SK-N-SH treated with all-trans-retinoic acid at 6 μM for 48 hours (cell line): ENCODE results near the gene MAPK8.

ENCODE experiments used
- ARNTL ChIP-seq: fragments of 450-650 bp; formaldehyde crosslinking; IDR thresholded peaks from 2 replicates; pipeline ENCODE4 v1.5.0; 2020; ENCODE audit warnings: low read depth, mild to moderate bottlenecking, moderate library complexity, borderline replicate concordance
- OSR1 ChIP-seq: fragments of 250-450 bp; sonication (Bioruptor Pico); IDR thresholded peaks from 2 replicates; pipeline ENCODE4 v1.8.0; 2022; ENCODE audit warnings: moderate library complexity, mild to moderate bottlenecking, inconsistent platforms
- TOX ChIP-seq: fragments of 250-450 bp; sonication (Bioruptor Pico); IDR thresholded peaks from 2 replicates; pipeline ENCODE4 v1.8.0; 2021; ENCODE audit warnings: mild to moderate bottlenecking, moderate library complexity, borderline replicate concordance
- ZFP3 ChIP-seq: fragments of 250-450 bp; sonication (Bioruptor Pico); IDR thresholded peaks from 2 replicates; pipeline ENCODE4 v1.5.0; 2020; ENCODE audit warnings: mild to moderate bottlenecking, moderate library complexity
- ZFP30 ChIP-seq: fragments of 450-650 bp; formaldehyde crosslinking; IDR thresholded peaks from 2 replicates; pipeline ENCODE4 v1.5.0; 2022; ENCODE audit warnings: mild to moderate bottlenecking, moderate library complexity
- ZNF8 ChIP-seq: fragments of 450-650 bp; formaldehyde crosslinking; IDR thresholded peaks from 2 replicates; pipeline ENCODE4 v1.5.0; 2020; ENCODE audit warnings: mild to moderate bottlenecking, moderate library complexity
- TF ChIP-seq, protein P1 (sequence below): fragments of 250-450 bp; sonication (Bioruptor Pico); IDR thresholded peaks from 2 replicates; pipeline ENCODE4 v1.8.0; 2020; ENCODE audit warnings: mild to moderate bottlenecking, moderate library complexity, borderline replicate concordance
- TF ChIP-seq, protein P2 (sequence below): fragments of 250-450 bp; sonication (Bioruptor Pico); IDR thresholded peaks from 2 replicates; pipeline ENCODE4 v1.8.0; 2021; ENCODE audit warnings: low read depth, mild to moderate bottlenecking, moderate library complexity, borderline replicate concordance
- TF ChIP-seq, protein P3 (sequence below): fragments of 250-450 bp; sonication (Bioruptor Pico); IDR thresholded peaks from 2 replicates; pipeline ENCODE4 v1.5.0; 2020; ENCODE audit warnings: mild to moderate bottlenecking, moderate library complexity

DNA sequence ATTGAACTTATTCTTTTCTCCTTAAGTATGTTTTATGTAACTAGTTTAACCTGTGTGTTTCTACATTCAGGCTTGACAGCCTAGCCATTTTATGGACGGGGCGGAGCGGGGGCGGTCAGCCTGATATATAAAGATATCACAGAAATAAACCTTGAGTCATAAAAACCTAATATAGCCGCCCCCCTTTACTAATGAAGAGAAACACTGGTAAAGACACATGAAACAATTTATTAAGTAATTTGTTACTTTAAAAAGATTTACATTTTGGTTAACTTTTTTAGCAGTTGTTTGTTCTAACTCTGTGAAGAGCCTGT, 84.0 kb downstream of the MAPK8 start:
- TF ChIP-seq ZFP30 (CRISPR knock-in tag) (no peak), TOX (CRISPR knock-in tag) (no peak), ZFP3 (CRISPR knock-in tag) (no peak), ZNF8 (CRISPR knock-in tag) (no peak), ARNTL (no peak), OSR1 (CRISPR knock-in tag) (no peak)
- TF ChIP-seq, protein P1, sequence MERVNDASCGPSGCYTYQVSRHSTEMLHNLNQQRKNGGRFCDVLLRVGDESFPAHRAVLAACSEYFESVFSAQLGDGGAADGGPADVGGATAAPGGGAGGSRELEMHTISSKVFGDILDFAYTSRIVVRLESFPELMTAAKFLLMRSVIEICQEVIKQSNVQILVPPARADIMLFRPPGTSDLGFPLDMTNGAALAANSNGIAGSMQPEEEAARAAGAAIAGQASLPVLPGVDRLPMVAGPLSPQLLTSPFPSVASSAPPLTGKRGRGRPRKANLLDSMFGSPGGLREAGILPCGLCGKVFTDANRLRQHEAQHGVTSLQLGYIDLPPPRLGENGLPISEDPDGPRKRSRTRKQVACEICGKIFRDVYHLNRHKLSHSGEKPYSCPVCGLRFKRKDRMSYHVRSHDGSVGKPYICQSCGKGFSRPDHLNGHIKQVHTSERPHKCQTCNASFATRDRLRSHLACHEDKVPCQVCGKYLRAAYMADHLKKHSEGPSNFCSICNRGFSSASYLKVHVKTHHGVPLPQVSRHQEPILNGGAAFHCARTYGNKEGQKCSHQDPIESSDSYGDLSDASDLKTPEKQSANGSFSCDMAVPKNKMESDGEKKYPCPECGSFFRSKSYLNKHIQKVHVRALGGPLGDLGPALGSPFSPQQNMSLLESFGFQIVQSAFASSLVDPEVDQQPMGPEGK (CRISPR knock-in tag) = no peak
- TF ChIP-seq, protein P2, sequence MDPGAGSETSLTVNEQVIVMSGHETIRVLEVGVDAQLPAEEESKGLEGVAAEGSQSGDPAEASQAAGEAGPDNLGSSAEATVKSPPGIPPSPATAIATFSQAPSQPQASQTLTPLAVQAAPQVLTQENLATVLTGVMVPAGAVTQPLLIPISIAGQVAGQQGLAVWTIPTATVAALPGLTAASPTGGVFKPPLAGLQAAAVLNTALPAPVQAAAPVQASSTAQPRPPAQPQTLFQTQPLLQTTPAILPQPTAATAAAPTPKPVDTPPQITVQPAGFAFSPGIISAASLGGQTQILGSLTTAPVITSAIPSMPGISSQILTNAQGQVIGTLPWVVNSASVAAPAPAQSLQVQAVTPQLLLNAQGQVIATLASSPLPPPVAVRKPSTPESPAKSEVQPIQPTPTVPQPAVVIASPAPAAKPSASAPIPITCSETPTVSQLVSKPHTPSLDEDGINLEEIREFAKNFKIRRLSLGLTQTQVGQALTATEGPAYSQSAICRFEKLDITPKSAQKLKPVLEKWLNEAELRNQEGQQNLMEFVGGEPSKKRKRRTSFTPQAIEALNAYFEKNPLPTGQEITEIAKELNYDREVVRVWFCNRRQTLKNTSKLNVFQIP (CRISPR knock-in tag) = no peak
- TF ChIP-seq, protein P3, sequence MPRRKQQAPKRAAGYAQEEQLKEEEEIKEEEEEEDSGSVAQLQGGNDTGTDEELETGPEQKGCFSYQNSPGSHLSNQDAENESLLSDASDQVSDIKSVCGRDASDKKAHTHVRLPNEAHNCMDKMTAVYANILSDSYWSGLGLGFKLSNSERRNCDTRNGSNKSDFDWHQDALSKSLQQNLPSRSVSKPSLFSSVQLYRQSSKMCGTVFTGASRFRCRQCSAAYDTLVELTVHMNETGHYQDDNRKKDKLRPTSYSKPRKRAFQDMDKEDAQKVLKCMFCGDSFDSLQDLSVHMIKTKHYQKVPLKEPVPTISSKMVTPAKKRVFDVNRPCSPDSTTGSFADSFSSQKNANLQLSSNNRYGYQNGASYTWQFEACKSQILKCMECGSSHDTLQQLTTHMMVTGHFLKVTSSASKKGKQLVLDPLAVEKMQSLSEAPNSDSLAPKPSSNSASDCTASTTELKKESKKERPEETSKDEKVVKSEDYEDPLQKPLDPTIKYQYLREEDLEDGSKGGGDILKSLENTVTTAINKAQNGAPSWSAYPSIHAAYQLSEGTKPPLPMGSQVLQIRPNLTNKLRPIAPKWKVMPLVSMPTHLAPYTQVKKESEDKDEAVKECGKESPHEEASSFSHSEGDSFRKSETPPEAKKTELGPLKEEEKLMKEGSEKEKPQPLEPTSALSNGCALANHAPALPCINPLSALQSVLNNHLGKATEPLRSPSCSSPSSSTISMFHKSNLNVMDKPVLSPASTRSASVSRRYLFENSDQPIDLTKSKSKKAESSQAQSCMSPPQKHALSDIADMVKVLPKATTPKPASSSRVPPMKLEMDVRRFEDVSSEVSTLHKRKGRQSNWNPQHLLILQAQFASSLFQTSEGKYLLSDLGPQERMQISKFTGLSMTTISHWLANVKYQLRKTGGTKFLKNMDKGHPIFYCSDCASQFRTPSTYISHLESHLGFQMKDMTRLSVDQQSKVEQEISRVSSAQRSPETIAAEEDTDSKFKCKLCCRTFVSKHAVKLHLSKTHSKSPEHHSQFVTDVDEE (CRISPR knock-in tag) = no peak
